Measurements from ENCODE around the gene ALPL. TPM values are rescaled to one million over a fixed set of nuclear protein-coding genes. Genes with fewer than 3 reads are reported as not detected.

Gene ALPL
- total and polyA plus RNA-seq, 4 experiments from 2014 or later = not detected

- Histone ChIP-seq H3K4me1 (ENCODE audit: insufficient read depth, low read length) (peaks cover 5% of the 10 kb centered on the region), H3K27ac (ENCODE audit: low read depth, low read length) (no peak overlapping the region), H3K36me3 (ENCODE audit: insufficient read depth, low read length) (no peaks in the 10 kb centered on the region), H3K27me3 (ENCODE audit: insufficient read depth, low read length) (peaks cover 8% of the 10 kb centered on the region), H3K9me3 (ENCODE audit: control insufficient read depth in 1 of 2, low read length in 2 of 2) (no peaks in the 10 kb centered on the region), H3K4me3 (ENCODE audit: low read length in 2 of 2) (no peak overlapping the region)
- Mint-ChIP-seq H3K27ac (peak overlapping the region in 1 of 7 donors; percentile 13), H3K4me1 (peaks cover 3 to 10% (median 6%) of the 10 kb centered on the region in 4 donors), H3K36me3 (peaks cover 0 to 4% of the 10 kb centered on the region in 2 donors), H3K27me3 (peaks cover 20 to 47% of the 10 kb centered on the region in 2 donors), H3K4me3 (peak overlapping the region in 7 of 8 donors; percentile 59 to 87 (median 84)), H3K9me3 (peaks cover 0 to 2% (median 0%) of the 10 kb centered on the region in 8 donors)
- intact Hi-C loops (cut with micrococcal nuclease) = loop anchor here (1.0 kb wide), 1 partner anchor 456 kb away; no protein-coding TSS in a partner anchor
- peak in 4 of 5 donors; percentile 35 to 52 (median 42) for DNase-seq
- ChIA-PET POLR2A (ENCODE audit: partially characterized antibody) (no interaction called here), CTCF (ENCODE audit: partially characterized antibody) (interaction anchor here (1.2 kb wide), 1 partner anchor 10 kb away, joined by 4 read pairs; no protein-coding TSS in a partner anchor)
These were observed 458 bp upstream of the ALPL start for GRCh38 chr1:21508580-21509350.

GRCh38 chr1:21510113-21510493, 880 bp downstream of the ALPL start:
- ChIA-PET POLR2A (ENCODE audit: partially characterized antibody) (no interaction called here), CTCF (ENCODE audit: partially characterized antibody) (interaction anchor here (0.6 to 1.2 kb wide), 3 partner anchors 8 to 455 kb away, joined by 3 to 4 read pairs (median 4); no protein-coding TSS in a partner anchor)
- Mint-ChIP-seq H3K27me3 (peaks cover 16 to 42% of the 10 kb centered on the region in 2 donors), H3K4me1 (peaks cover 3 to 10% (median 6%) of the 10 kb centered on the region in 4 donors), H3K27ac (no peak overlapping the region), H3K36me3 (peaks cover 0 to 4% of the 10 kb centered on the region in 2 donors), H3K9me3 (peaks cover 0 to 2% (median 0%) of the 10 kb centered on the region in 8 donors), H3K4me3 (peak overlapping the region in 4 of 8 donors; percentile 35 to 66 (median 52))
- no peak for DNase-seq
- Histone ChIP-seq H3K27me3 (ENCODE audit: insufficient read depth, low read length) (peaks cover 8% of the 10 kb centered on the region), H3K36me3 (ENCODE audit: insufficient read depth, low read length) (no peaks in the 10 kb centered on the region), H3K27ac (ENCODE audit: low read depth, low read length) (no peak overlapping the region), H3K4me3 (ENCODE audit: low read length in 2 of 2) (no peak overlapping the region), H3K4me1 (ENCODE audit: insufficient read depth, low read length) (peaks cover 5% of the 10 kb centered on the region), H3K9me3 (ENCODE audit: control insufficient read depth in 1 of 2, low read length in 2 of 2) (no peaks in the 10 kb centered on the region)
- intact Hi-C loops (cut with micrococcal nuclease) = no loop called here

DNA sequence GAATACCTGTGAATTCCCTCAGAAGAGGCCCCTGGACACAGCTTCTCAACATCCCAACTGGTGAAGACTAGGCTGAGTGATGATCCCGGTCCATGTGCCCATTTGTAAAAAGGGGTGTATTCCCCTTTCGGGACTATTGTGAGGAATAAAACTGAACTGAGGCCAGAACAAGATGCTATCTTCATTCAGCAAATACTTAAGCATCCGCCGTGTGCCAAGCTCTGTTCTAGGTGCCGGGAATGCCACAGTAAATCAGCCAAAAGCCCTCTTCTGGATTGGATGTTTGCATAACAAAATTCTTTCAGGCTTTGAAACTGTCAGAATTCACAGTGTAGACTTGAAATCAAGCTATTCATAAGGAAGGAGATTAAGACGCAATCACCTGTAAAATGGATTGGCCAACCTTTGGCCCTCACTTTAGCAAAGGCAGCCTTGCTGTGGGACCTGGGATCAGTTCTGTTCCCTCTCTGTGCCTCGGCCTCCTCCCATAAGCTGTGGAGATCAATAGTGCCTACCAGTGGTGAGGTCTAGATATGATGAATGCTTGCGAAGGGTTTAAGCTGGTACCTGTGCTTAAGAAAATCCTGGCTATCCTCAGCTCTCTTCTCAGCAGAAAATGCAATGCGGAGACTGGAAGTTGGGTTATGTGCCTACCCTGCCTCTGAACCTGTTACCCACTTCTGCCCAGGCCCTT, 1.8 kb downstream of the ALPL start:
- H3K4me3 Mint-ChIP-seq = peak overlapping the region in 1 of 8 donors; percentile 20
- H3K27me3 Mint-ChIP-seq = peaks cover 16 to 38% of the 10 kb centered on the region in 2 donors
- H3K9me3 ChIP-seq (ENCODE audit: control insufficient read depth in 1 of 2, low read length in 2 of 2) = no peaks in the 10 kb centered on the region
- no peaks in the 10 kb centered on the region for H3K36me3 ChIP-seq (ENCODE audit: insufficient read depth, low read length)
- peaks cover 5% of the 10 kb centered on the region for H3K4me1 ChIP-seq (ENCODE audit: insufficient read depth, low read length)
- H3K4me3 ChIP-seq (ENCODE audit: low read length in 2 of 2) = no peak overlapping the region
- POLR2A ChIA-PET (ENCODE audit: partially characterized antibody) = no interaction called here
- DNase-seq = no peak
- H3K36me3 Mint-ChIP-seq = peaks cover 0 to 4% of the 10 kb centered on the region in 2 donors
- H3K27me3 ChIP-seq (ENCODE audit: insufficient read depth, low read length) = peaks cover 8% of the 10 kb centered on the region
- CTCF ChIA-PET (ENCODE audit: partially characterized antibody) = interaction anchor here (0.6 to 1.1 kb wide), 3 partner anchors 11 to 454 kb away, joined by 3 to 5 read pairs (median 4); no protein-coding TSS in a partner anchor
- intact Hi-C loops (cut with micrococcal nuclease) = no loop called here
- H3K27ac ChIP-seq (ENCODE audit: low read depth, low read length) = no peak overlapping the region
- H3K27ac Mint-ChIP-seq = no peak overlapping the region
- peaks cover 0 to 2% (median 0%) of the 10 kb centered on the region in 8 donors for H3K9me3 Mint-ChIP-seq
- peaks cover 3 to 10% (median 6%) of the 10 kb centered on the region in 4 donors for H3K4me1 Mint-ChIP-seq

DNA sequence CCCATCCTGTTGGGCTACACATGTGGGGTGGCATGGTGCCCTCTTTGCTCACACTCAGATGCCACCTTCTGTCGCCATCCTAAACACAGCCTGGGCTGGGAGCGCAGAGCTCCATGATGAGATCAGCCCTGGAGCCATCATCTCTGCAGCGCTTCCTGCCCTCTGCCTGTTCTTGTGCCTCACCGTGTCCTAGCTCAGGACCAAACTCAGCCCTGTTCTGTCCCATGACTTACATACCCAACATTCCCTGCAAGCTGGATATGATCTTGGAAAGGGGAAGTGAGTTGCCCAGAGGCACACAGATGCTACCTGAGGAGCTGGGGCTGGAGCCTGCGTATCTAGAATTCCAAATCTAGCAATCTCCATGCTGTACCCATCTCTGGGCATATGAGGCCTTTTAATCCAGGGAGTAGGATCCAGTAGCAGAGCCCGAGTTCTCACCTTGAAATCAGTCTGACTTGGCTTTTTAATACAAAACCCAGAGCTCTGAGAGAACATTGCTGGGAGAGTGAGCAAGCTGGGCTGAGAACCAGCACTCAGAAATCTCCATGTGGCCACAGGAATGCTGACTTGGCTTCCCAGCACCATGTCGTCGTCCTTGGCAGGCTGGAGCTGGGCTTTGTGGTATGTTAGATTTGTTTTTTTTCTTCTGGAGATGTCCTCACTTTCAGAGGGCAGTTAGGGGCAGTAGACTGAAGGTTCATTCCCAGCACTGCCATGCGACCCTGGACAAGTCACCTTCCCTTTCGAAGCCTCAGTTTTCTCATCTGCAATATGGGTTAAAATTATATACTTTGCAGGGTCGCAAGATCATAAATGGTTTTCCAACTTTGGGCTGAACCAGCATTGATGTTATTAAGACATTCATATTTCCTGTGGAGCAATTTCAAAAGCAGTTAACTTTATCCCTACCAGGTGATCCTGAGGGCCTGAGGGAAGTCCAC, 2.6 kb downstream of the ALPL start:
- H3K27ac Mint-ChIP-seq = no peak overlapping the region
- H3K4me3 Mint-ChIP-seq = peak overlapping the region in 1 of 8 donors; percentile 20
- peaks cover 5% of the 10 kb centered on the region for H3K4me1 ChIP-seq (ENCODE audit: insufficient read depth, low read length)
- ChIA-PET CTCF (ENCODE audit: partially characterized antibody) (interaction anchor here (0.8 to 1.4 kb wide), 2 partner anchors 143 to 147 kb away, joined by 3 to 5 read pairs; no protein-coding TSS in a partner anchor), POLR2A (ENCODE audit: partially characterized antibody) (no interaction called here)
- H3K4me1 Mint-ChIP-seq = peaks cover 3 to 10% (median 6%) of the 10 kb centered on the region in 4 donors
- H3K36me3 Mint-ChIP-seq = peaks cover 0 to 4% of the 10 kb centered on the region in 2 donors
- H3K4me3 ChIP-seq (ENCODE audit: low read length in 2 of 2) = no peak overlapping the region
- intact Hi-C loops (cut with micrococcal nuclease) = no loop called here
- no peaks in the 10 kb centered on the region for H3K36me3 ChIP-seq (ENCODE audit: insufficient read depth, low read length)
- H3K27me3 Mint-ChIP-seq = peaks cover 20 to 30% of the 10 kb centered on the region in 2 donors
- peaks cover 8% of the 10 kb centered on the region for H3K27me3 ChIP-seq (ENCODE audit: insufficient read depth, low read length)
- no peak for DNase-seq
- no peaks in the 10 kb centered on the region for H3K9me3 ChIP-seq (ENCODE audit: control insufficient read depth in 1 of 2, low read length in 2 of 2)
- peaks cover 0 to 2% (median 0%) of the 10 kb centered on the region in 8 donors for H3K9me3 Mint-ChIP-seq
- no peak overlapping the region for H3K27ac ChIP-seq (ENCODE audit: low read depth, low read length)

DNA sequence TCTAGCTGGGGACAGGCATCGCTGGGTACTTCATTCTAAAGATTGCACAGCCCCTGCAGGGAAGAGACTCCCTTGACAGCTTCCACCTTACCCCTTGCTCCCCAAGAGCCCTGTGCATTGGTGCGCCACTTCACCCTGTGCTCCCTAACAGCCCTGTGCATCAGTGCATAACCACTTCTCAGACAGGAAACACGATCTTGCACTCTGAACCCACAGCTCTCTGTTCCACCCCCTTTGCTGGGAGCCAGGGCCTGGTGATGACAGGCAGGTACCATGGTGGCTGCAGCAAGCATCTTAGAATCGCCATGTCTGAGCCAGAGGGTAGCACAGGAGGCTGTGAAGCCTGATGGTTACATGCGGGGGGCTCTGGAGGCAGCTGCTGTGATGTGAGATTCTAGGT, 5.0 kb downstream of the ALPL start:
- CTCF ChIA-PET (ENCODE audit: partially characterized antibody) = interaction anchor here (0.8 kb wide), 1 partner anchor 18 kb away, joined by 3 read pairs; no protein-coding TSS in a partner anchor
- H3K27ac Mint-ChIP-seq = no peak overlapping the region

DNA sequence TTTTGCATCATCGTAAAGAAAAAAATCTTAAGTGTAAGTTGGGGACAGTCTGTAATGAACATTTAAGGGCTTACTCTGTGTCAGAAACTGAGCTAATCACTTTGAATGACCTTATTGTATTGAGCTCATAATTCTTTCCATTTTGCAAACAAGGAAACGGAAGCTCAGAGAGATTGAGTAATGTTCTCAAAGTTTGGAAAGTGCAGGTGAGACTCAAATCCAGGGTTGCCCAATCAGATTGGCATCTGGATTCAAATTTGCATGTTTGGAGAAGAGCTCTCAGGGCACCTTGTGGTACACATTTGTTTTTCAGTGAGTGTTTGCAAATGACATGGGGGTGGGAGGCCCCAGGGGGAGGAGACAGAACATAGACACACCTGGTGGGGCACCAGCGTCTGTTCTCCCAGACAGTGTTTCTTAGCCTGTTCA, 8.0 kb downstream of the ALPL start:
- H3K4me3 Mint-ChIP-seq = no peak overlapping the region
- no peaks in the 10 kb centered on the region for H3K9me3 ChIP-seq (ENCODE audit: control insufficient read depth in 1 of 2, low read length in 2 of 2)
- H3K27me3 Mint-ChIP-seq = peaks cover 3 to 4% of the 10 kb centered on the region in 2 donors
- H3K4me3 ChIP-seq (ENCODE audit: low read length in 2 of 2) = no peak overlapping the region
- intact Hi-C loops (cut with micrococcal nuclease) = no loop called here
- no peaks in the 10 kb centered on the region for H3K36me3 Mint-ChIP-seq
- no peak overlapping the region for H3K27ac Mint-ChIP-seq
- no peaks in the 10 kb centered on the region for H3K4me1 Mint-ChIP-seq
- no peak for DNase-seq
- POLR2A ChIA-PET (ENCODE audit: partially characterized antibody) = no interaction called here
- H3K27ac ChIP-seq (ENCODE audit: low read depth, low read length) = no peak overlapping the region
- H3K4me1 ChIP-seq (ENCODE audit: insufficient read depth, low read length) = no peaks in the 10 kb centered on the region
- H3K27me3 ChIP-seq (ENCODE audit: insufficient read depth, low read length) = no peaks in the 10 kb centered on the region
- CTCF ChIA-PET (ENCODE audit: partially characterized antibody) = interaction anchor here (1.6 kb wide), 1 partner anchor 246 kb away, joined by 3 read pairs; no protein-coding TSS in a partner anchor
- no peaks in the 10 kb centered on the region for H3K9me3 Mint-ChIP-seq
- no peaks in the 10 kb centered on the region for H3K36me3 ChIP-seq (ENCODE audit: insufficient read depth, low read length)

More for the DNA sequence above, 5.0 kb downstream of the ALPL start:
- H3K4me1 Mint-ChIP-seq = peaks cover 0 to 2% (median 0%) of the 10 kb centered on the region in 4 donors
- no peaks in the 10 kb centered on the region for H3K36me3 ChIP-seq (ENCODE audit: insufficient read depth, low read length)
- H3K4me3 Mint-ChIP-seq = no peak overlapping the region
- no peak for DNase-seq
- H3K36me3 Mint-ChIP-seq = no peaks in the 10 kb centered on the region
- H3K4me1 ChIP-seq (ENCODE audit: insufficient read depth, low read length) = no peaks in the 10 kb centered on the region
- H3K27me3 Mint-ChIP-seq = peaks cover 10 to 18% of the 10 kb centered on the region in 2 donors
- H3K4me3 ChIP-seq (ENCODE audit: low read length in 2 of 2) = no peak overlapping the region
- intact Hi-C loops (cut with micrococcal nuclease) = no loop called here
- H3K9me3 Mint-ChIP-seq = peaks cover 0 to 2% (median 0%) of the 10 kb centered on the region in 8 donors
- H3K27ac ChIP-seq (ENCODE audit: low read depth, low read length) = no peak overlapping the region
- no peaks in the 10 kb centered on the region for H3K9me3 ChIP-seq (ENCODE audit: control insufficient read depth in 1 of 2, low read length in 2 of 2)
- H3K27me3 ChIP-seq (ENCODE audit: insufficient read depth, low read length) = no peaks in the 10 kb centered on the region
- POLR2A ChIA-PET (ENCODE audit: partially characterized antibody) = no interaction called here
